ENCODE results near the gene CRKL.

GRCh38 chr22:20964090-20964798 lies 47.0 kb downstream of the CRKL start:
- TF ChIP-seq CTCF (IDR thresholded peaks at IDR 0.05) (no peak), EZH2 (IDR thresholded peaks at IDR 0.05; ENCODE audit: borderline replicate concordance, insufficient read depth, low read depth, low read length, poor library complexity, severe bottlenecking) (no peak)
